ENCODE results near the gene MDFIC2. TPM values are rescaled to one million over a fixed set of nuclear protein-coding genes. Genes with fewer than 3 reads are reported as not detected.
"Not testable (repeated sequence)": the region's sequence is repeated elsewhere in the genome, so short reads cannot be mapped to it uniquely, and the experiment has no call there.

The MDFIC2 gene
- not detected for total RNA-seq

DNA sequence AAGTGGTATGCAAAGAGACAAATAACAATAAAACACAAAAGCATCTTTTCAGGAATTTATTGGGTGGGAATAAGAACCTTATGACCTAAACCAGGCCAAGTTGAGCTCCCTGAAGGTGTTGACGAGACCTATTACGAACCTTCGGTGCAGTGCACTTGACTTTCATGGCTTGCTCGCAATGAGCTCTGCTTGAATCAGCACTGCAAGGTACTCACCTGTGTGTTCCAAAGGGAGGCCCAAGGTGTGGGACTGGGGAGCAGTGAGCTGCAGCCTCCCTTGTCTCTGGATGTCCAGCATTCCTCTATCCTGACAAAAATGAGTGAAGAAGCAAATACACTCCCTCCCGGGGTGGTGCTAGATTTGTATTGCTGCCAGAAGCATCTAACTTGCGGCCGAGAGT, at the start of gene MDFIC2:
TSS of gene MDFIC2 (minus strand) at position 303 of the 400 bp plus-strand sequence. CDS start 665 bp downstream, outside the sequence.
- Mint-ChIP-seq H3K27ac (no peak within 1 kb of the TSS), H3K9me3 (no peaks in the 10 kb centered on the region), H3K36me3 (no peaks in the 10 kb centered on the region)
- no peak for ATAC-seq
- DNase-seq (ENCODE audit: low spot score in 2 of 2): no peak

GRCh38 chr3:70360979-70361760, 48.7 kb upstream of the MDFIC2 start:
- ATAC-seq (peak; percentile 29 to 77), DNase-seq (ENCODE audit: low spot score in 2 of 2) (no peak)
- Mint-ChIP-seq H3K9me3 (peaks cover 0 to 5% of the 10 kb centered on the region in 2 donors), H3K36me3 (no peaks in the 10 kb centered on the region), H3K27ac (no peak overlapping the region)

DNA sequence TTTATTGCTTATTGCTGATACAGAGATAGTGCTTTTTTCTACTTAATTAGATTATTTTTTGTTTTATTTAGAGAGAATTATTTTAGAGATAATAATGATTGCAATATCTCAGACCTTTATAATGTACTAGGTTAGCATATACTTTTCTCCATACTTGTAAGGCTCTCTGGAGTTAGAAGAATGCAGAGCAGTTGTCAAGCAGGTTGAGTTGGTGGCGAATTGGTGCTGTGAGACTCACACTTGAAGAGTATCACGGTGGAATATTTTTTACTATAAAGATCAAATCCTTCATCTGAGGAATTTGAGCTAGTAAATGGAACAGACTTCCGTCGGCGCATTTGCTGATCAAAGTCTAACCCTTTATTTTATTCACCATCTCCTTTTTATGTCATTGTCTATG, 47.3 kb upstream of the MDFIC2 start:
- no peak overlapping the region for H3K27ac Mint-ChIP-seq
- H3K36me3 Mint-ChIP-seq: no peaks in the 10 kb centered on the region
- peaks cover 0 to 3% of the 10 kb centered on the region in 2 donors for H3K9me3 Mint-ChIP-seq
- ATAC-seq: no peak
- no peak for DNase-seq (ENCODE audit: low spot score in 2 of 2)

- H3K36me3 Mint-ChIP-seq: no peaks in the 10 kb centered on the region
- DNase-seq (ENCODE audit: low spot score in 2 of 2): peak in 1 of 2 donors; percentile 11
- no peak overlapping the region for H3K27ac Mint-ChIP-seq
- no peaks in the 10 kb centered on the region for H3K9me3 Mint-ChIP-seq
- no peak for ATAC-seq
These were observed 46.6 kb upstream of the MDFIC2 start for GRCh38 chr3:70358978-70359580.

DNA sequence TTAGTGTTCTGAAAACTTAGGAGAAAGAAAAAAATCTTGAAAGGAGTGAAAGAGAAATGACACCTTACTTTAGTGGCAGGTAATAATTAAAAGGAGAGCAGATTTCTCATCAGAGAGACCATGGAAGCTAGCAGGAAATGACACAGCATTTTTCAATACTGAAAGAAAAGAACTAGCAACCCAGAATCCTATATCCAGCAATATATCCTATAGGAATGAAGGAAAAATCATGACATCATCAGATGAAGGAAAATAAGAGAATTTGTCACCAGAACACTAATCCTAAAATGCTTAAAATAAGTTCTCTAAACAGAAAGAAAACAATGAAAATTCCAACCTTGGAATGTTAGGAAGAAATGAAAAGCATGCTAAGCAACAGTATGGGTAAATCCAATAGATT, 39.8 kb upstream of the MDFIC2 start:
- DNase-seq (ENCODE audit: low spot score in 2 of 2) (no peak), ATAC-seq (no peak)
- H3K9me3 Mint-ChIP-seq: no peaks in the 10 kb centered on the region
- H3K36me3 Mint-ChIP-seq: peaks cover 0 to 6% of the 10 kb centered on the region in 2 donors
- no peak overlapping the region for H3K27ac Mint-ChIP-seq

DNA sequence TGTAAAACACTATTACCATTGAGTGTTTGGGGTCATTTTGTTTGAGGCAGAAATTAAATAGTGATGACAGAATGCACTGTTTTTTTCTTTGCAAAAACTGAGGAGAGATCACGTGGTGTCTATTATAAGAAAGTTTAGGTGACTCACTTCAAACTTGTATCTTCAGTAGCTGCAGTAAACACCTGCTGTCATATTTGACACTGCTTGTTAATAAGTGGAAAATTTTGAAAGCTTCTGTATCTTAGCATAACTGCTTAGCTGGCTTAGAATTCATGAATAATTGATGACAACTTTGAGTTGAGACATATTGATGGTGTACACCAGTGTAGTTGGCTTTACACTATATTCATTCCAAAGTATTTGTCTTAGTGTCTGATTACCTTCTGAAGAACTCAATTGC, 29.7 kb upstream of the MDFIC2 start:
- DNase-seq (ENCODE audit: low spot score in 2 of 2) (no peak), ATAC-seq (no peak)
- Mint-ChIP-seq H3K36me3 (no peaks in the 10 kb centered on the region), H3K27ac (no peak overlapping the region), H3K9me3 (no peaks in the 10 kb centered on the region)

GRCh38 chr3:70336885-70337284, 24.4 kb upstream of the MDFIC2 start:
- H3K27ac Mint-ChIP-seq; DNase-seq (ENCODE audit: low spot score in 2 of 2); H3K9me3 Mint-ChIP-seq; ATAC-seq; H3K36me3 Mint-ChIP-seq: not testable (repeated sequence)

- DNase-seq (ENCODE audit: low spot score in 2 of 2): no peak
- Mint-ChIP-seq H3K9me3 (peaks cover 3 to 6% of the 10 kb centered on the region in 2 donors), H3K36me3 (no peaks in the 10 kb centered on the region), H3K27ac (no peak overlapping the region)
- ATAC-seq: no peak
These were observed 20.6 kb upstream of the MDFIC2 start for GRCh38 chr3:70333080-70333479.

- Mint-ChIP-seq H3K9me3 (no peaks in the 10 kb centered on the region), H3K27ac (no peak overlapping the region), H3K36me3 (no peaks in the 10 kb centered on the region)
- ATAC-seq (no peak), DNase-seq (ENCODE audit: low spot score in 2 of 2) (no peak)
These were observed 2.6 kb upstream of the MDFIC2 start for GRCh38 chr3:70315021-70315420.

- no peaks in the 10 kb centered on the region for H3K9me3 Mint-ChIP-seq
- ATAC-seq (no peak), DNase-seq (ENCODE audit: low spot score in 2 of 2) (no peak)
- H3K27ac Mint-ChIP-seq: no peak overlapping the region
- H3K36me3 Mint-ChIP-seq: no peaks in the 10 kb centered on the region
These were observed 1.6 kb downstream of the MDFIC2 start for GRCh38 chr3:70310809-70311208.

GRCh38 chr3:70309591-70309990, 2.8 kb downstream of the MDFIC2 start:
- no peaks in the 10 kb centered on the region for H3K36me3 Mint-ChIP-seq
- DNase-seq (ENCODE audit: low spot score in 2 of 2) (no peak), ATAC-seq (no peak)
- no peaks in the 10 kb centered on the region for H3K9me3 Mint-ChIP-seq
- H3K27ac Mint-ChIP-seq: no peak overlapping the region

- no peak overlapping the region for H3K27ac Mint-ChIP-seq
- ATAC-seq (no peak), DNase-seq (ENCODE audit: low spot score in 2 of 2) (no peak)
- no peaks in the 10 kb centered on the region for H3K36me3 Mint-ChIP-seq
- no peaks in the 10 kb centered on the region for H3K9me3 Mint-ChIP-seq
These were observed 3.7 kb downstream of the MDFIC2 start for GRCh38 chr3:70308760-70309159.

DNA sequence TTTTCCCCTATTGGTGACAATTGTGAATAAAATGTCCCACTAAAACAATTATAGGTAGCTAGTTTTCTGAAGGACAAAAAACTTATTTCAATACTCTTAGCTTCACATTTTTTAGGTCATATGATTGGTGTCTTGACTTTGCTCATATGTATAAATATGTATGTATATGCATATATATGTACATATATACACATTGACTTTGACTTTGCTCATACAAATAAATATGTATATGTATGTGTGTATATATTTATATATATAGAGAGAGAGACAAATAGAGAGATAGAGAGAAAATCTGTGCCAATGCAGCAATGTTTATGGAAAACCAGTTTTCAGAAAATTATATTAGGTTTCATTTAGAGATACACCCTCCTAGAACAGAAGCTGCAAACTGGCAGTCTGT, 5.7 kb downstream of the MDFIC2 start:
- no peak overlapping the region for H3K27ac Mint-ChIP-seq
- DNase-seq (ENCODE audit: low spot score in 2 of 2): no peak
- ATAC-seq: no peak
- no peaks in the 10 kb centered on the region for H3K9me3 Mint-ChIP-seq
- no peaks in the 10 kb centered on the region for H3K36me3 Mint-ChIP-seq

GRCh38 chr3:70298385-70298784, 14.1 kb downstream of the MDFIC2 start:
- H3K9me3 Mint-ChIP-seq: no peaks in the 10 kb centered on the region
- ATAC-seq: no peak
- no peaks in the 10 kb centered on the region for H3K36me3 Mint-ChIP-seq
- no peak for DNase-seq (ENCODE audit: low spot score in 2 of 2)
- H3K27ac Mint-ChIP-seq: no peak overlapping the region

DNA sequence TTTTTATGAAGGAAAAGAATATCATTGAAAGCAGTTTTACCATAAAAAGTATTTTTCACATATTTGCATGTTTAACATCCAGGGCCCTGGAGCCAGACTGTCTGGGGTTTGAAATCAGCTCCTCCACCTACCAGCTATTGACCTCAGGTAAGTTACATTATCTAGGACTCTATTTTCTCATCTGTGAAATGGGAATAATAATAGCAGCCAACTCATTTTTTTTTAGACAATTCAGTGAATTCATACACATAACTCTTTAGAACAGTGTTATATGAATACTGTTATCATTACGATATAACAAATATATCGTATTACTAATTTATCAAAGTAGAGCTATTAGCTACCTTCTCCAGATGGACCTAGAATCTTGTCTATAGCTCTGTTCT, 21.3 kb downstream of the MDFIC2 start:
- ATAC-seq (no peak), DNase-seq (ENCODE audit: low spot score in 2 of 2) (no peak)
- Mint-ChIP-seq H3K36me3 (no peaks in the 10 kb centered on the region), H3K9me3 (no peaks in the 10 kb centered on the region), H3K27ac (no peak overlapping the region)

DNA sequence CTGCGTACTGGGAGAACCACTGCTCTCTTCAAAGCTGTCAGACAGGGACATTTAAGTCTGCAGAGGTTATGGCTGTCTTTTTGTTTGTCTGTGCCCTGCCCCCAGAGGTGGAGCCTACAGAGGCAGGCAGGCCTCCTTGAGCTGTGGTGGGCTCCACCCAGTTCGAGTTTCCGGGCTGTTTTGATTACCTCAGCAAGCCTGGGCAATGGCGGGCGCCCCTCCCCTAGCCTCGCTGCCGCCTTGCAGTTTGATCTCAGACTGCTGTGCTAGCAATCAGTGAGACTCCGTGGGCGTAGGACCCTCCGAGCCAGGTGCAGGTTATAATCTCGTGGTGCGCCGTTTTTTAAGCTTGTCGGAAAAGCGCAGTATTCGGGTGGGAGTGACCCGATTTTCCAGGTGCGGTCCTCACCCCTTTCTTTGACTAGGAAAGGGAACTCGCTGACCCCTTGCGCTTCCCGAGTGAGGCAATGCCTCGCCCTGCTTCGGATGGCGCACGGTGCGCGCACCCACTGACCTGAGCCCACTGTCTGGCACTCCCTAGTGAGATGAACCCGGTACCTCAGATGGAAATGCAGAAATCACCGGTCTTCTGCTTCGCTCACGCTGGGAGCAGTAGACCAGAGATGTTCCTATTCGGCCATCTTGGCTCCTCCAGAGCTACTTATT, 21.9 kb downstream of the MDFIC2 start:
- H3K36me3 Mint-ChIP-seq; H3K9me3 Mint-ChIP-seq; ATAC-seq; DNase-seq (ENCODE audit: low spot score in 2 of 2); H3K27ac Mint-ChIP-seq: not testable (repeated sequence)

DNA sequence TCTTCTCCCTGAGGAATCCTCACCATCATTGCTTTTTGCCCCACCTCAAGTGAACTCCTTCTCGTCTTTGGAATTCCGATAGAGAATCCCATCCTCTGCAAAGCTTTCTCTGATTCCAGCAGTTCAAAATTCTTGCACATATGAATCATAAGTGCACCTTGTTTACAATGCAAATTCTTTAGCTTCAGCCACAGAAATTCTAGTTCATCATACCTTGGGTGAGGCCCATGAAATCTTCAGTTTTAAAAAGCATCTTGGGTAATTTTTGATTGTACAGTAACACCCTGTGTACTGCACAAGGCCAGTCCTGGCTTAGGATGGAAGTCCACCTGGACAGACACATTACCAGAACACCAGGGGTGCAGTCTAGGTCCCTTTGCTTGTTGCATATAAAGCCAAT, 30.8 kb downstream of the MDFIC2 start:
- DNase-seq (ENCODE audit: low spot score in 2 of 2) (no peak), ATAC-seq (no peak)
- Mint-ChIP-seq H3K9me3 (peaks cover 4 to 5% of the 10 kb centered on the region in 2 donors), H3K36me3 (no peaks in the 10 kb centered on the region), H3K27ac (no peak overlapping the region)

DNA sequence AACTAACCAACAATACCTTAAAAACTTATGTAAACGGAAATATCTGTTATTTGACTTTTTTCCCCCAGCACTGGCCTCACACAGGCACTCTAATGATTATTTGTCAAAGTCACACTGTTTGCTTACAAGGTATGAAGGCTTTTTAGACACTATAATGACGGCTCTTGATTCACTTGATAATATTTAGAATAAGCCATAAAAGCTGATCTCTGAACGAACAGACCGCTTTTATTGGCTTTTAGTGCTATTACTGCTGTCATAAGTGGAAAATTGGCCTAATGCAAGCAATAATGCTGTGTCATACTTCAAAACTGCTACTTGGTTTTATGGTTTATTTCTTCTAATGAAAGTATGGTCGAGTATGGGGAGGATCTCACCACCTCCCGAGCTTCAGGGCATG, 35.1 kb downstream of the MDFIC2 start:
- no peak overlapping the region for H3K27ac Mint-ChIP-seq
- DNase-seq (ENCODE audit: low spot score in 2 of 2) (no peak), ATAC-seq (no peak)
- H3K9me3 Mint-ChIP-seq: no peaks in the 10 kb centered on the region
- H3K36me3 Mint-ChIP-seq: no peaks in the 10 kb centered on the region
